22Rv1 (cell line): ENCODE results near the gene ZFYVE28.

Experiments used
- CTCF ChIP-seq: fragments of 450-650 bp; IDR thresholded peaks from 2 replicates; pipeline ENCODE4 v1.5.1; 2017; ENCODE audit warnings: mild to moderate bottlenecking
- ZFX ChIP-seq: fragments of 450-650 bp; IDR thresholded peaks from 2 replicates; pipeline ENCODE4 v1.6.1; 2017; ENCODE audit warnings: antibody characterized with exemption, borderline replicate concordance

GRCh38 chr4:2283199-2283711 lies 135.2 kb downstream of the ZFYVE28 start:
- TF ChIP-seq CTCF (no peak), ZFX (no peak)
